Memory B cell (primary cell): ENCODE results near the gene ZBED2.
A peak's percentile ranks its signal among the peaks of the same experiment; 100 is the strongest.

ENCODE experiments used
- ATAC-seq: fragments of 150-1000 bp; cut with Tn5 transposase; 2 replicates; pipeline ENCODE4 v1.10.0; 2021; ENCODE audit warnings: low read depth, mild to moderate bottlenecking, moderate library complexity
- DNase-seq, 2 donors: peaks; one replicate each; pipeline ENCODE4 v3.0.0; 2022; ENCODE audit warnings: low spot score in 2 of 2
- H3K27ac Mint-ChIP-seq: one replicate; pipeline ENCODE4 v1.8.0; 2022; ENCODE audit warnings: mild to moderate bottlenecking, moderate library complexity, mixed read lengths
- H3K27me3 Mint-ChIP-seq: one replicate; pipeline ENCODE4 v1.8.0; 2022; ENCODE audit warnings: mixed read lengths
- H3K36me3 Mint-ChIP-seq: one replicate; pipeline ENCODE4 v1.8.0; 2022; ENCODE audit warnings: mild to moderate bottlenecking, mixed read lengths
- H3K4me1 Mint-ChIP-seq: one replicate; pipeline ENCODE4 v1.8.0; 2022; ENCODE audit warnings: mixed read lengths
- H3K4me3 Mint-ChIP-seq: one replicate; pipeline ENCODE4 v1.8.0; 2022; ENCODE audit warnings: mild to moderate bottlenecking, moderate library complexity, mixed read lengths
- H3K9me3 Mint-ChIP-seq: one replicate; pipeline ENCODE4 v1.8.0; 2022; ENCODE audit warnings: mixed read lengths

The ZBED2 gene

GRCh38 chr3:111613294-111613693 lies 18.1 kb upstream of the ZBED2 start:
- no peak for ATAC-seq
- no peaks in the 10 kb centered on the region for H3K36me3 Mint-ChIP-seq
- DNase-seq: no peak
- H3K27ac Mint-ChIP-seq: no peak overlapping the region
- peaks cover 25% of the 10 kb centered on the region for H3K4me1 Mint-ChIP-seq
- no peak overlapping the region for H3K4me3 Mint-ChIP-seq
- H3K9me3 Mint-ChIP-seq: no peaks in the 10 kb centered on the region
- H3K27me3 Mint-ChIP-seq: peaks cover 1% of the 10 kb centered on the region

DNA sequence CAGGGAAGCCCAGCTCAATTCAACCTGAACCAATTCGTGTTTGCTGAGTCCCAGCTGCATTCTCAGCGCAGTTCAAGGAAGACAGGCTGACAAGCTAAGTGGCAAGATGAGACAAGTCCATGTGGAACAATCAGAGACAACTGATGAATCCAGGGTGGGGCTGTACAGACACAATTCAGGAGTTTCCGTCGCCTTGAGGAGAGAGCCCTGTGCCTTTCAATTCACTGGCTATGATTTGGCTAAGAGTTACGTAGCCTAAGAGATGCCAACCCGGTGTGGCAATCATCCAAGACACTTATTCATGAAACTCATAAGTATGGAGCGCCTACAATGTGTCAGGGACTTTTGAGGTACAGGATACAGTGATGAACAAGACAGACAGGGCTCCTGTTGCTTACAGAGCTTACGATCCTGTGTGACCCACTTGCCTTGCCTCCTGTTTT lies 15.5 kb upstream of the ZBED2 start:
- H3K4me3 Mint-ChIP-seq: peak overlapping the region; percentile 70
- no peaks in the 10 kb centered on the region for H3K9me3 Mint-ChIP-seq
- H3K27ac Mint-ChIP-seq: peak overlapping the region; percentile 32
- ATAC-seq (peak; percentile 21), DNase-seq (no peak)
- peaks cover 1% of the 10 kb centered on the region for H3K27me3 Mint-ChIP-seq
- no peaks in the 10 kb centered on the region for H3K36me3 Mint-ChIP-seq
- peaks cover 16% of the 10 kb centered on the region for H3K4me1 Mint-ChIP-seq

DNA sequence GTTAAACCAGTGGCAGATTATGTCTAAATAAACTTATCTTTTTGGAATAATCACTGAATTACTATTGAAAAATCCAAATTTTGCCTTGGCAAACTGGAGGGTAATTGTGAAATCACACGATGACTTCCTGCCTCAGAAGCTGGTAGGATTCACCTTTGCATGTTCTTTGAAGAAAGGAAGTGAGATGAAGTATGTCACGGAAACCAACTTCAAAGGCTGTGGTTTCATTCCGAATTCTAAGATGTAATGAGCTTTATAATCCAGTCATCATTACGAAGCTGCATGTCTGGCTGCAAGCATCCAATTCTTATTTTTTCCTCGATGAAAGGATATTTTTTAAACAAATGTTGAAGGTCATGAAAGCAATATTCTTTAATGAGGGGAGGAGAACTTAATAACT lies 15.0 kb upstream of the ZBED2 start:
- H3K4me1 Mint-ChIP-seq: peaks cover 16% of the 10 kb centered on the region
- ATAC-seq (peak; percentile 96), DNase-seq (peak in 1 of 2 donors; percentile 36)
- peak overlapping the region; percentile 32 for H3K27ac Mint-ChIP-seq
- H3K4me3 Mint-ChIP-seq: peak overlapping the region; percentile 70
- no peaks in the 10 kb centered on the region for H3K9me3 Mint-ChIP-seq
- no peaks in the 10 kb centered on the region for H3K36me3 Mint-ChIP-seq
- H3K27me3 Mint-ChIP-seq: peaks cover 1% of the 10 kb centered on the region

DNA sequence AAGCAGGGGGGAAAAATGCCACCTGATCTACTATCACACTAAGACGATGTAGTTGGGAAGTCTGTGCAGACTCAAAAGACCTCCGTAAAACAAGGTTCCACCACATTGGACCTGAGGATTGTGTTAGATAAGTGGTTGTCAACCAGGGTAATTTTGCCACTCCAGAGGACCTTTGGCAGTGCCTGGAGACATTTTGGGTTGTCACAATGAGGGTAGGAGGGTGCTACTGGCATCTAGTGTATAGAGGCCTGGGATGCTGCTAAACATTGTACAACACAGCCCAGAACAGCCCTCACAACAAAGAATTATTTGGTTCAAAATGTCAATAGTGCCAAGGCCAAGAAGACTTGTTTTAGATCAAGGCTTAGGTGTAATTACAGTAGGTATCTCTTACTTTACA lies 14.6 kb upstream of the ZBED2 start:
- Mint-ChIP-seq H3K27ac (no peak overlapping the region), H3K4me1 (peaks cover 14% of the 10 kb centered on the region), H3K27me3 (peaks cover 1% of the 10 kb centered on the region), H3K4me3 (no peak overlapping the region), H3K9me3 (no peaks in the 10 kb centered on the region), H3K36me3 (no peaks in the 10 kb centered on the region)
- DNase-seq (no peak), ATAC-seq (no peak)

- Mint-ChIP-seq H3K27ac (no peak overlapping the region), H3K4me3 (no peak overlapping the region), H3K4me1 (peaks cover 19% of the 10 kb centered on the region), H3K27me3 (peaks cover 1% of the 10 kb centered on the region), H3K9me3 (no peaks in the 10 kb centered on the region), H3K36me3 (no peaks in the 10 kb centered on the region)
- DNase-seq (no peak), ATAC-seq (no peak)
These were observed 13.2 kb upstream of the ZBED2 start for GRCh38 chr3:111608383-111608782.

- Mint-ChIP-seq H3K4me1 (peaks cover 23% of the 10 kb centered on the region), H3K27me3 (peaks cover 1% of the 10 kb centered on the region), H3K4me3 (no peak overlapping the region), H3K27ac (no peak overlapping the region), H3K36me3 (no peaks in the 10 kb centered on the region), H3K9me3 (no peaks in the 10 kb centered on the region)
- no peak for ATAC-seq
- no peak for DNase-seq
These were observed 12.2 kb upstream of the ZBED2 start for GRCh38 chr3:111607240-111607920.

DNA sequence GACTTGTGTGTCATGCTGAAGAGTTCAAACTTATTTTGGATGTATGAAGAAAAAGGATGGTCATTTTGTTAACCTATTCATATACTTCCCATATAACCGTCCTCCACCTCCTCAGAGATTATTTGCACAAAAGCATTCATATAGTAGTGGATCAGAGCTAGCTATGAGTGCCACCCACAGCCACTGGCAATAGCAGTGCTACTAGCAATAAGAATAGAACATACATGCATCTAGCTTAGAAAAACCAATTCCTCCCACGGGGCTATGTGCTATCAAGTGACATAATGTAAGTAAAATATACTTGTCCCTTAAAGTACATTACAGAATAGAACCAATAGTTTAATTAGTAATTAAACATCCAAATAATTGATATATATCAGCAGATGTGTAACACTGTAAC lies 10.3 kb upstream of the ZBED2 start:
- Mint-ChIP-seq H3K4me1 (peaks cover 18% of the 10 kb centered on the region), H3K4me3 (no peak overlapping the region), H3K27ac (no peak overlapping the region), H3K9me3 (no peaks in the 10 kb centered on the region), H3K36me3 (no peaks in the 10 kb centered on the region), H3K27me3 (peaks cover 1% of the 10 kb centered on the region)
- DNase-seq: no peak
- no peak for ATAC-seq

DNA sequence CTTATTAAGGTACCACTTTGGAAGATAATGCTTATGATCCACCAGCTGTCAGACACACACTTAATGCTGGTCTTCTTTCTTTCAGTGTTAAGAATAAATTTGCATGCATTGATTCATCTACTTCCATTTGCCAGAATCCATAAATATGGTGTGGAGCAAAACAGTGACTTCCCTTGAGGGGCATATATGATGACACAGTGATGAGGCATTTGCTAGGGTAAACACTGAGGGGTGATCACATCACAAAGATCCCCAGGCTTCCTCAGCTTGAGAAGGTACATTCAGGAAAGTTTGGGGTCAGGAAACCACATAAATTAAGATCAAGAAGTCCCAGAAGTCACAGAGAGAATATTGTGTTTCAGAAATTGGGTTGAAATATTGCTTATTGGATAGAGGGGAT lies 9.9 kb upstream of the ZBED2 start:
- H3K4me1 Mint-ChIP-seq: peaks cover 14% of the 10 kb centered on the region
- DNase-seq: no peak
- no peaks in the 10 kb centered on the region for H3K9me3 Mint-ChIP-seq
- H3K27me3 Mint-ChIP-seq: peaks cover 1% of the 10 kb centered on the region
- no peak overlapping the region for H3K27ac Mint-ChIP-seq
- H3K4me3 Mint-ChIP-seq: no peak overlapping the region
- ATAC-seq: no peak
- no peaks in the 10 kb centered on the region for H3K36me3 Mint-ChIP-seq

DNA sequence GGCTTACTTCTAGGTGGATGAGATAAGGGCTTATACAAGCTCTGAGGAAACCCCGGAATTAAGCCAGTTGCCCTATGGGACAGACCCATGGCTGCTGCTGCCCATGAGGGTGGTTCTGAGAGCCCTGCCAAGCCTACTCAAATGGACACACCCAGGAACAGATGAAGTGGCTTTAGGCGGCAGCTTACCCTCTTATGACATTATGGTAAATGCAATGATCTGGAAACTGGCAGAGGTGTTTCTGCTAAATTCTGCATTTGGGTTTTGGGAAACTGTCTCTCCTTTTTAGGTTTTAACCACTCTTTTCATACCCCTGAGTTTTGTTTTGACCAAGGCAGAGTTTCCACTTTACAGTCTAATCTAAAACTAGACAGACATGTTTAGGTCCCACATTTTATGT lies 9.0 kb upstream of the ZBED2 start:
- H3K27me3 Mint-ChIP-seq: peaks cover 1% of the 10 kb centered on the region
- ATAC-seq (peak; percentile 10), DNase-seq (no peak)
- H3K27ac Mint-ChIP-seq: no peak overlapping the region
- no peak overlapping the region for H3K4me3 Mint-ChIP-seq
- no peaks in the 10 kb centered on the region for H3K9me3 Mint-ChIP-seq
- H3K36me3 Mint-ChIP-seq: no peaks in the 10 kb centered on the region
- peaks cover 14% of the 10 kb centered on the region for H3K4me1 Mint-ChIP-seq

DNA sequence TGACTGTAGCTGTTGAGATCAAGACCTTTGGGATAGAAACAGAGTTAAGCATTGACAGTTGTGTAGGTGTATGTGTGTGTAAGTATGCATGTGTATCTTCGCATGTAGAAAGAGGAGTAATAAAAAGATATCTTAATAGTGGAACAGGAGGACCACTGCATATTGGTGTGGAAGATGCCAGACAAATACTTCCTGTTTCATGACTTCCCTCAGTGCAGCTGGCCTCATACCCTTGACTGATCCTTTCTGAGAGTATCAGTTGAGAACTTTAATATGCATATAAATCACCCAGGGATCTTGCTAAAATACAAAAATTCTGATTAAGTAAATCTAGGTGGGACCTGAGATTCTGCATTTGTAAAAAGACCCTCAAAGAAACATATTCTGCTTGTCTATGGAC lies 8.5 kb upstream of the ZBED2 start:
- H3K4me3 Mint-ChIP-seq: no peak overlapping the region
- no peak overlapping the region for H3K27ac Mint-ChIP-seq
- H3K36me3 Mint-ChIP-seq: no peaks in the 10 kb centered on the region
- H3K27me3 Mint-ChIP-seq: peaks cover 1% of the 10 kb centered on the region
- peaks cover 11% of the 10 kb centered on the region for H3K4me1 Mint-ChIP-seq
- ATAC-seq: peak; percentile 83
- no peak for DNase-seq
- no peaks in the 10 kb centered on the region for H3K9me3 Mint-ChIP-seq

GRCh38 chr3:111601810-111602209 lies 6.7 kb upstream of the ZBED2 start:
- H3K4me1 Mint-ChIP-seq: peaks cover 9% of the 10 kb centered on the region
- H3K27ac Mint-ChIP-seq: no peak overlapping the region
- H3K9me3 Mint-ChIP-seq: no peaks in the 10 kb centered on the region
- H3K27me3 Mint-ChIP-seq: no peaks in the 10 kb centered on the region
- ATAC-seq (no peak), DNase-seq (no peak)
- H3K36me3 Mint-ChIP-seq: no peaks in the 10 kb centered on the region
- H3K4me3 Mint-ChIP-seq: no peak overlapping the region

GRCh38 chr3:111598552-111598951 lies 3.4 kb upstream of the ZBED2 start:
- Mint-ChIP-seq H3K4me3 (no peak overlapping the region), H3K27me3 (peaks cover 4% of the 10 kb centered on the region), H3K36me3 (no peaks in the 10 kb centered on the region), H3K27ac (no peak overlapping the region), H3K9me3 (no peaks in the 10 kb centered on the region), H3K4me1 (peaks cover 27% of the 10 kb centered on the region)
- ATAC-seq (no peak), DNase-seq (no peak)

DNA sequence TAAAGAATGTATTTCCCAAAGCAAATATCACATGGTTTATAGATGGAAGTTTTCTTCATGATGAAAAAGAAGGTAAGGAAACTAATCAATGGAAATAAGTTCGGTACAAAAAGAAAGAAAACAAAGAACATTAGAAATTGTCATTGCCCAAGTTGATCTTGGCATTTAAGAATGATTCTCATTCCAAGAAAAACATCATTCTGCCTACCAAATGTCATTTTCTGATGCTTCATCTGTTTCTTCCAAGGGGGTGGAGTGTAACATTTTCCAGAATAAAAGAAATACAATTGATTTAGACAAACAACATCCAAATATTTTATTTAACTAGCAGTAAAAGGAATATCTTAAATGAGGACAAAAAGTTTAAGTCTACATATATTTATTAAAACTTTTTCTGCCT lies 3.0 kb upstream of the ZBED2 start:
- peaks cover 24% of the 10 kb centered on the region for H3K4me1 Mint-ChIP-seq
- DNase-seq (no peak), ATAC-seq (no peak)
- H3K27me3 Mint-ChIP-seq: peaks cover 5% of the 10 kb centered on the region
- no peaks in the 10 kb centered on the region for H3K36me3 Mint-ChIP-seq
- H3K27ac Mint-ChIP-seq: no peak overlapping the region
- no peak overlapping the region for H3K4me3 Mint-ChIP-seq
- H3K9me3 Mint-ChIP-seq: no peaks in the 10 kb centered on the region

GRCh38 chr3:111596328-111596727 lies 1.2 kb upstream of the ZBED2 start:
- no peak overlapping the region for H3K27ac Mint-ChIP-seq
- DNase-seq (no peak), ATAC-seq (no peak)
- H3K4me1 Mint-ChIP-seq: peaks cover 24% of the 10 kb centered on the region
- no peaks in the 10 kb centered on the region for H3K36me3 Mint-ChIP-seq
- H3K27me3 Mint-ChIP-seq: peaks cover 5% of the 10 kb centered on the region
- H3K9me3 Mint-ChIP-seq: no peaks in the 10 kb centered on the region
- H3K4me3 Mint-ChIP-seq: no peak overlapping the region

- no peaks in the 10 kb centered on the region for H3K36me3 Mint-ChIP-seq
- H3K9me3 Mint-ChIP-seq: no peaks in the 10 kb centered on the region
- DNase-seq (no peak), ATAC-seq (no peak)
- H3K27me3 Mint-ChIP-seq: peaks cover 5% of the 10 kb centered on the region
- H3K27ac Mint-ChIP-seq: no peak overlapping the region
- H3K4me3 Mint-ChIP-seq: peak overlapping the region; percentile 52
- peaks cover 24% of the 10 kb centered on the region for H3K4me1 Mint-ChIP-seq
These were observed 365 bp downstream of the ZBED2 start for GRCh38 chr3:111594781-111595180.
